Liver (tissue), 3 donors: ENCODE measurements around the gene EHBP1.

Experiments
- FOXA1 ChIP-seq: IDR thresholded peaks from 2 replicates; pipeline ENCODE4 v1.6.1; 2016; ENCODE audit warnings: antibody characterized with exemption
- GABPA ChIP-seq, 2 donors: IDR thresholded peaks in 1 of 2; conservative IDR thresholded peaks in 1 of 2; 2 replicates each; pipeline ENCODE4 v1.6.1; 2016; ENCODE audit warnings: antibody characterized with exemption in 2 of 2, mild to moderate bottlenecking in 1 of 2, moderate library complexity in 1 of 2
- RAD21 ChIP-seq, 2 donors: IDR thresholded peaks; 2 replicates each; pipeline ENCODE4 v1.6.1; 2016; ENCODE audit warnings: antibody characterized with exemption in 2 of 2, mild to moderate bottlenecking in 2 of 2
- RXRA ChIP-seq, 2 donors: IDR thresholded peaks; 2 replicates each; pipeline ENCODE4 v1.6.1; 2017 to 2018; ENCODE audit warnings: antibody characterized with exemption in 2 of 2, mild to moderate bottlenecking in 1 of 2
- TAF1 ChIP-seq: conservative IDR thresholded peaks from 2 replicates; pipeline ENCODE4 v1.6.1; 2016; ENCODE audit warnings: antibody characterized with exemption, mild to moderate bottlenecking
- YY1 ChIP-seq: IDR thresholded peaks from 2 replicates; pipeline ENCODE4 v1.6.1; 2016; ENCODE audit warnings: antibody characterized with exemption, mild to moderate bottlenecking
- TF ChIP-seq, protein P1 (sequence below): fragments of 150-350 bp; IDR thresholded peaks from 2 replicates; pipeline ENCODE4 v1.5.1; 2017; ENCODE audit warnings: improper control_type of control experiment, low read depth, low read length; ENCODE audit not compliant: missing input control
- TF ChIP-seq, protein P2 (sequence below): IDR thresholded peaks from 2 replicates; pipeline ENCODE4 v1.6.1; 2016; ENCODE audit warnings: antibody characterized with exemption
- TF ChIP-seq, protein P3 (sequence below): IDR thresholded peaks from 2 replicates; pipeline ENCODE4 v1.6.1; 2016; ENCODE audit warnings: antibody characterized with exemption, mild to moderate bottlenecking
- TF ChIP-seq, protein P4 (sequence below): IDR thresholded peaks from 2 replicates; pipeline ENCODE4 v1.6.1; 2016; ENCODE audit warnings: antibody characterized with exemption
- donor health status: healthy.
- donor health status: healthy.

DNA sequence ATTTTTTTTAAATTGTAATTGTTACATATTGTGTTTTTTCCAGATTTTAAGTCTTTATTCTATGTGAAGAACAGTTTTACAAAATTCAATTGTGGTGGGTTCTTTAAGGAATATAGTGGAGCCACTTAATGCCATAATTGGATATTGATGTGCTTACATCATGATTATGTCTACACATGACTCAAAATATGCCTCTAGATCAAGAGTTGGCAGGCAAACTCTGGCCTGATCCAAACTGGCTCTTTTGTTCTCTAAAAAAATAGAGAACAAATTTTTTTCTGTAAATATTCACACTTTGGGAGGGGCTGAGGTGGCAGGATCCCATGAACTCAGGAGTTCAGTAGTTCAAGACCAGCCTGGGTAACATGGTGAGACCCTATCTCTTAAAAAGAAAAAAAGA is 8.3 kb downstream of the EHBP1 start:
- TF ChIP-seq, protein P1, sequence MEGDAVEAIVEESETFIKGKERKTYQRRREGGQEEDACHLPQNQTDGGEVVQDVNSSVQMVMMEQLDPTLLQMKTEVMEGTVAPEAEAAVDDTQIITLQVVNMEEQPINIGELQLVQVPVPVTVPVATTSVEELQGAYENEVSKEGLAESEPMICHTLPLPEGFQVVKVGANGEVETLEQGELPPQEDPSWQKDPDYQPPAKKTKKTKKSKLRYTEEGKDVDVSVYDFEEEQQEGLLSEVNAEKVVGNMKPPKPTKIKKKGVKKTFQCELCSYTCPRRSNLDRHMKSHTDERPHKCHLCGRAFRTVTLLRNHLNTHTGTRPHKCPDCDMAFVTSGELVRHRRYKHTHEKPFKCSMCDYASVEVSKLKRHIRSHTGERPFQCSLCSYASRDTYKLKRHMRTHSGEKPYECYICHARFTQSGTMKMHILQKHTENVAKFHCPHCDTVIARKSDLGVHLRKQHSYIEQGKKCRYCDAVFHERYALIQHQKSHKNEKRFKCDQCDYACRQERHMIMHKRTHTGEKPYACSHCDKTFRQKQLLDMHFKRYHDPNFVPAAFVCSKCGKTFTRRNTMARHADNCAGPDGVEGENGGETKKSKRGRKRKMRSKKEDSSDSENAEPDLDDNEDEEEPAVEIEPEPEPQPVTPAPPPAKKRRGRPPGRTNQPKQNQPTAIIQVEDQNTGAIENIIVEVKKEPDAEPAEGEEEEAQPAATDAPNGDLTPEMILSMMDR = no peak
- TF ChIP-seq RAD21 (IDR thresholded peaks at IDR 0.05) (no peak), TAF1 (no peak), RXRA (IDR thresholded peaks at IDR 0.05) (no peak), YY1 (no peak), GABPA (IDR thresholded peaks at IDR 0.05 in 1 of 2, conservative IDR thresholded peaks at IDR 0.05 in 1 of 2) (no peak), FOXA1 (no peak)
- TF ChIP-seq, protein P2, sequence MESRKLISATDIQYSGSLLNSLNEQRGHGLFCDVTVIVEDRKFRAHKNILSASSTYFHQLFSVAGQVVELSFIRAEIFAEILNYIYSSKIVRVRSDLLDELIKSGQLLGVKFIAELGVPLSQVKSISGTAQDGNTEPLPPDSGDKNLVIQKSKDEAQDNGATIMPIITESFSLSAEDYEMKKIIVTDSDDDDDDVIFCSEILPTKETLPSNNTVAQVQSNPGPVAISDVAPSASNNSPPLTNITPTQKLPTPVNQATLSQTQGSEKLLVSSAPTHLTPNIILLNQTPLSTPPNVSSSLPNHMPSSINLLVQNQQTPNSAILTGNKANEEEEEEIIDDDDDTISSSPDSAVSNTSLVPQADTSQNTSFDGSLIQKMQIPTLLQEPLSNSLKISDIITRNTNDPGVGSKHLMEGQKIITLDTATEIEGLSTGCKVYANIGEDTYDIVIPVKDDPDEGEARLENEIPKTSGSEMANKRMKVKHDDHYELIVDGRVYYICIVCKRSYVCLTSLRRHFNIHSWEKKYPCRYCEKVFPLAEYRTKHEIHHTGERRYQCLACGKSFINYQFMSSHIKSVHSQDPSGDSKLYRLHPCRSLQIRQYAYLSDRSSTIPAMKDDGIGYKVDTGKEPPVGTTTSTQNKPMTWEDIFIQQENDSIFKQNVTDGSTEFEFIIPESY = no peak
- TF ChIP-seq, protein P3, sequence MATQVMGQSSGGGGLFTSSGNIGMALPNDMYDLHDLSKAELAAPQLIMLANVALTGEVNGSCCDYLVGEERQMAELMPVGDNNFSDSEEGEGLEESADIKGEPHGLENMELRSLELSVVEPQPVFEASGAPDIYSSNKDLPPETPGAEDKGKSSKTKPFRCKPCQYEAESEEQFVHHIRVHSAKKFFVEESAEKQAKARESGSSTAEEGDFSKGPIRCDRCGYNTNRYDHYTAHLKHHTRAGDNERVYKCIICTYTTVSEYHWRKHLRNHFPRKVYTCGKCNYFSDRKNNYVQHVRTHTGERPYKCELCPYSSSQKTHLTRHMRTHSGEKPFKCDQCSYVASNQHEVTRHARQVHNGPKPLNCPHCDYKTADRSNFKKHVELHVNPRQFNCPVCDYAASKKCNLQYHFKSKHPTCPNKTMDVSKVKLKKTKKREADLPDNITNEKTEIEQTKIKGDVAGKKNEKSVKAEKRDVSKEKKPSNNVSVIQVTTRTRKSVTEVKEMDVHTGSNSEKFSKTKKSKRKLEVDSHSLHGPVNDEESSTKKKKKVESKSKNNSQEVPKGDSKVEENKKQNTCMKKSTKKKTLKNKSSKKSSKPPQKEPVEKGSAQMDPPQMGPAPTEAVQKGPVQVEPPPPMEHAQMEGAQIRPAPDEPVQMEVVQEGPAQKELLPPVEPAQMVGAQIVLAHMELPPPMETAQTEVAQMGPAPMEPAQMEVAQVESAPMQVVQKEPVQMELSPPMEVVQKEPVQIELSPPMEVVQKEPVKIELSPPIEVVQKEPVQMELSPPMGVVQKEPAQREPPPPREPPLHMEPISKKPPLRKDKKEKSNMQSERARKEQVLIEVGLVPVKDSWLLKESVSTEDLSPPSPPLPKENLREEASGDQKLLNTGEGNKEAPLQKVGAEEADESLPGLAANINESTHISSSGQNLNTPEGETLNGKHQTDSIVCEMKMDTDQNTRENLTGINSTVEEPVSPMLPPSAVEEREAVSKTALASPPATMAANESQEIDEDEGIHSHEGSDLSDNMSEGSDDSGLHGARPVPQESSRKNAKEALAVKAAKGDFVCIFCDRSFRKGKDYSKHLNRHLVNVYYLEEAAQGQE = no peak
- TF ChIP-seq, protein P4, sequence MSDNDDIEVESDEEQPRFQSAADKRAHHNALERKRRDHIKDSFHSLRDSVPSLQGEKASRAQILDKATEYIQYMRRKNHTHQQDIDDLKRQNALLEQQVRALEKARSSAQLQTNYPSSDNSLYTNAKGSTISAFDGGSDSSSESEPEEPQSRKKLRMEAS = no peak
